Inferior parietal cortex (tissue), 1 donor: ENCODE measurements around the gene CATSPER1.

Source experiments
- DNase-seq: peaks from one replicate; pipeline ENCODE4 v3.0.0-alpha.2; 2016; ENCODE audit errors: extremely low spot score

The CATSPER1 gene

DNA sequence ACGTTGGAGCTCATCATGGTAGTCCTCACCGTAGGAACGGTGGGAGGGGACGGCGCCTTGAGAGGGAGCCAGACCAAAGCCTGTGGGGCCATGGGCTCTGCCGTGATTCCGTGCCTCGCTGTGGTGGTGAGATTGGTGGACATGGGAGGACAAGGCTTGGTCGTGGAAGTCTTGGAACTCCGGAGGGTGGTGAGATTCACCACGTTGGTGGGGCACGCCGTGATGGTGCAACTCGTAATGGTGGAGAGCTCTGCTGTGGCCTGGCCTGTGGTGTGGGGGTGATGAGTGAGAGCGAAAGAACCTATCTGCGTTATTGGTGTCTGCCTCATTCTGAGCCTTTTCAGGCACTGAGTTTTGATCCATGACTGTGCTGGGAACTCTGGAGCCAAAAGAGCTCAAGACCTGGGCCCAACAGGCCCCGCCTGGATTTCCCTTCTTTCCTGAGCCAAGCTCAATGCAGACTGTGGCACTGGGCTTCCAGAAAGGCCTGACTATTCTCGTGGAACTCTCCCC is at the start of gene CATSPER1:
TSS of gene CATSPER1 (minus strand) at position 463 of the 513 bp plus-strand sequence. CDS start at position 363, 100 bp downstream.
- DNase-seq = no peak

DNA sequence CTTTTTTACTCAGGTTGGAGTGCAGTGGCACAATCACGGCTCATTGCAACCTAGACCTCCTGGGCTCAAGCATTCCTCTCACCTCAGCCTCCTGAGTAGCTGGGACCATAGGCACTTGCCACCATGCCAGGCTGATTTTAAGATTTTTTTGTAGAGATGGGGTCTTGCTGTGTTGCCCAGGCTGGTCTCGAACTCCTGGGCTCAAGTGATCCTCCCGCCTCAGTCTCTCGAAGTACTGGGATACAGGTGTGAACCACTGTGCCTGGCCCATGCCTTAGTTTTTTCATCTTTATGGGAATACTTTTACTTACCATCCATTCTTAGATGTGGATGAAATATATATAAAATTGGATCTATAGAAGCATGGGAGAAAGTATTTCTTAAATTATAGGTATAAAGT is 49.0 kb upstream of the CATSPER1 start:
- DNase-seq = no peak

DNA sequence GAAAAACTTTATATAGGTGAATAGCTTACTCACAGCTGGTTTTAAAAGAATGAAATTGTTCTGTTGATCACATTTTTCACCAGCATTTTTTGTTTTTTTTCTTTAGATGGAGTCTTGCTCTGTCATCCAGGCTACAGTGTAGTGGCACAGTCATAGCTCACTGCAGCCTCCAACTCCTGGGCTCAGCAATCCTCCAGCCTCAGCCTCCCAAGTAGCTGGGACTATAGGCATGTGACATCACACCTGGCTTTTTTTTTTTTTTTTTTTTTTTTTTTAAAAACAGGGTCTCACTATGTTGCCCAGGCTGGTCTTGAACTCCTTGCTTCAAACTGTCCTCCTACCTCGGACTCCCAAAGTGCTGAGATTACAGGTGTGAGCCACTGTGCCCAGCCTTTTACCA is 47.4 kb upstream of the CATSPER1 start:
- DNase-seq = no peak

DNA sequence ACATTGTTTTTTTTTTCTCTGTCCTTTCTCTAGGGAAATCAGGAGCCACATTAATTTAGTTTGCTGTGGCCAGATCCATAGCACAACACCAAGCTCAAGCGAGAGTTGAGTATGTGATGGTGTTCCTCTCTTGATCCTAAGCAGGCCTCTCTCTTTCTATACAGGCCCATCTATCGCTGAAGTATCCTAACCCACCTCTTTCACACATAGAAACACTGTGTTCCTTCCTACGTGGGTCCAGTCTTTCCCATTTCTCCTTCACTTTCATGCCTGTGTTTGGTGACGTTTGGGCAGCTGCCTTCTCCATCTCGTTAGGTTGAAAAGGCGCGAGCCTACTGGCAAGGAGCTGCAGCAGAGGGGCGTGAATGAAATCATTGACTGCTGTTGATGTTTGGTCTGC is 46.2 kb upstream of the CATSPER1 start:
- no peak for DNase-seq

DNA sequence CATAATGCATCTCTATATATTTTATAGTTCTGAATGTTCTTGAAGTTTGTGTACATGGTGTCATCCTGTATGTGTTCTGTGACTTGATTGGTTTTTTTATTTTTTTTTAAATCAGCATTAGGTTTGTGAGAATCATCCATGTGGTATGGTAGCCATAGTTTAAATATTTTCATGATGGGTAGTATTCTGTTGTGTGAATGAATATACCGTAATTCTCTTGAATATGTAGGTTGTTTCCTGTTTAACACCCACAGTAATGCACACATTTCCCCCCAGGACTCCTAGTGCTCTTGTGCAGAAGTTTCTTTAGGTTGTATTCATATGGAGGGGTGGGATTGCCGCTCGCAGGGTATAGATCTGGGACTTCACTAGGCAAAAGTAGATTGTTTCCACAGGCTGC is 45.8 kb upstream of the CATSPER1 start:
- no peak for DNase-seq

DNA sequence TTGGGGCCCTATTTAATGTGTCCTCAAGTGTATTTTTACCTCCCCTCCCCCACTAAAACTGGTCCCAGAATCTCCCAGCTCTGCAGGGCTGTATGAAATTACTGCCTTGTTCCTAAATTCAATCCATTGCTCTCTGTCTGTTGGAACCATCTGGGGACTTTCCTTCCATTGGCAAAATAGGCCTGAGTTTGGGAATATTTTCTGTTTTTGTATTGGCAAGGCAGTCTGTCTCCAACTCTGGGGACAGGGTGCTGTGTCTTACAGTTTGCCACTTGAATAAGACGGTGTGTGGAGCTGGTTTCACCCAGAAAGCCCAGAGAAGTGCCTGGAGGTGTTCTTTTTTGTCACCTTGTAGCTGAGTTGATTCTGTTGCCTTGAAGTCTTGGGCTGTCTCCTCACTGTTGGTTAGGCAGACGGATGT is 45.1 kb upstream of the CATSPER1 start:
- DNase-seq = no peak

DNA sequence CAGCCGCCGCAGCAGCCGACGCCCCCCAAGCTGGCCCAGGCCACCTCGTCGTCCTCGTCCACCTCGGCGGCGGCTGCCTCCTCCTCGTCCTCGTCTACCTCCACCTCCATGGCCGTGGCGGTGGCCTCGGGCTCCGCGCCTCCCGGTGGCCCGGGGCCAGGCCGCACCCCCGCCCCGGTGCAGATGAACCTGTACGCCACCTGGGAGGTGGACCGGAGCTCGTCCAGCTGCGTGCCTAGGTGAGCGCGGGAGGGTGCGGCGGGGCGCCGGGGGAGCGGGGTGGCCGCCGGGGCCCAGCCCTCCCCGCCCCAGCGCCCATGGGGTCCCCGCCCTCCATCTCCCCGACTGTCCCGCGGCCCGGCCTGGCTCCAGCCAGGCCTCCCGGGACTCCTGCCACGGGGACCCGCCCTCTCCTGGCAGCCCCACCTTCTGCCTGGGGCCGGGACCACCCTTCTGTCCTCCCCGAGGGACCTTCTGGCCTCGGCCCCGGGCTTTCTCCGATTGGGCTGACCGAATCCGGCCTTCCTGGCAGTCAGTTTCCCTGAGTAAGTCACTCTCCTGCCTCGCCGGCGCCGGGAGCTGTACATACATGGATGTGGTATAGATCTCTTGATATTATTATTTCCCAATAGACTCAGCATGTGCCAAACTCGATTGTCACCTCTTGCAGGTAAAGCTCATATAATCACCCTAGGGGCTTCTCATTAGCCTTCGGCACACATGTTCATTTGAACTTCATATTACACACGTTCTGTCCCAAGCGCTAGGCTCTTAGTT is 44.5 kb upstream of the CATSPER1 start:
- no peak for DNase-seq

DNA sequence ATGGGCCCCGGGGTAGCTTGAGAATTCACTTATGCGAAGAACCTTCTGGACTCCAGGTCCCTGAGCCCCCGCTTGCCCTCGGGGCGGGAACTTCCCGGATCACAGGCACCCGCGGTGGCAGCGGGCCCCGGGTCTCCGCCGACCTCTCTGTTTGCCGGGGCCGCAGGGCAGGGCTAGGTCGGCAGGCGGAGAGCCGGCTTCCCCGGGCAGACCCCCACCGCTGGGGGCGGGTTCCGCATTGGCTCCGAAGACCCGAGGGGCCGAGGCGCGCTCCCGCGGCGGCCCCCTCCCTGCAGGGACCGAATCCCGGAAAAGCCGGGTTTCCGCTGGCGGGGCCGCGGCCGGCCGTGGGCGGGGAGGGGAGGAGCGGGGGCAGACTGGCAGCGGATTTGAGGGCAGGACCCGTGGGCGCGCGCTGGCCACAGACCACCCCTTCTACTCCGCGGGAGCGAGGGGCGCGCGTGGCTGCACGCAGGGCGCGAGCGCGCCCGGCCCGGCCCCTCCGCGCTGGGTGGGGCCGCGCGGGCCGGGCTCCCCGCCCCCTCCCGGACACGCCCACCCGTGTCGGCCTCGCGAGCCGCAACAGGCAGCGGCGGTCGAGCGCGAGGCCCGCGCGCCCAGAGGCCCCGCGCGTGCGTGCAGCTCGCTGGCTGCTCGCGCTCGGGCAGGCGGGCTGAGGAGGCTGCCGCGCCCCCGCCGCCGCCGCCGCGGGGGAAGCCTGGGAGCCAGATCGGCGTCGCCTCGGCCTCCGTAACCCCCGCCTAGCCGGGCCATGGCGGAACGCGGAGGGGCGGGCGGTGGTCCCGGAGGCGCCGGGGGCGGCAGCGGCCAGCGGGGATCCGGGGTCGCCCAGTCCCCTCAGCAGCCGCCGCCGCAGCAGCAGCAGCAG is 43.7 kb upstream of the CATSPER1 start, which contains the start of gene PACS1:
TSS of gene PACS1 (plus strand) at position 558 of the 889 bp plus-strand sequence. CDS start at position 773, 215 bp downstream.
- DNase-seq = peak; percentile 54

DNA sequence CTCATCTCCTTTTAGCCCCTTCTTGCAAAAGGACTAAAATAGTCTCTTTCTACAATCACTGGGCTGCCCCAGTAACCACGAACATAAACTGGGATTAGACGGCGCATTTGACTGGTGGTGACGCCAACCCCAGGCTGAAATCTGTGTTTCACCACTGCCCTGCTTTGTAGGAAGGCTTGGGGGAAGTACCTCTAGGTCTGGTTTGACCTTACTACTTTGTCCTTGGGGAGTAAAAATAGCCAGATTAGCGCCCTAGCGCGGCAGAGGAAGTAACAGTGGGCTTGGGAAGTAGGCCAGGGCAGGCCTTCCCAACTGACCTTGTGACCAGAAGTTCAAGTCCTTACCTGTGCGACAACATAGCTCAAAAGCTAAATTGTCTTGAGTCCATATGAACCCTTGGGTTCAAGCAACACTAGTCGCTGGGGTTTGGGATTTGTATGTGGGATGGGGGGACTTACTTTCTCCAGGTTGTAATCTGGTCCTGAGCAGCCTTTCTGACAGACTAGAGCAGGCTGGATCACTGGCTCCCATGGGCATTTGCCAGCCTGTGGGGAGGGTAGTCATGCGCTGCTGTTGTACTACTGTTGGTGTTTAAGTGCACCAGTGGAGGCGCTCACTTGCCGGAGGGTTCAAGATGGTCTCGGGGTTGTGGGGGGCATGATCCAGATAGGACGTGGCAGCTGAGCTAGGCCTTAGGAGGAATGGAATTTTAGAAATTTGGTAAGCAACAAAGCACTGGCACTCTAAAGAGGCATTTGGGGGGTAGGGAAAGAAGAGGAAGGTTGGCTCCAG is 42.8 kb upstream of the CATSPER1 start:
- no peak for DNase-seq

DNA sequence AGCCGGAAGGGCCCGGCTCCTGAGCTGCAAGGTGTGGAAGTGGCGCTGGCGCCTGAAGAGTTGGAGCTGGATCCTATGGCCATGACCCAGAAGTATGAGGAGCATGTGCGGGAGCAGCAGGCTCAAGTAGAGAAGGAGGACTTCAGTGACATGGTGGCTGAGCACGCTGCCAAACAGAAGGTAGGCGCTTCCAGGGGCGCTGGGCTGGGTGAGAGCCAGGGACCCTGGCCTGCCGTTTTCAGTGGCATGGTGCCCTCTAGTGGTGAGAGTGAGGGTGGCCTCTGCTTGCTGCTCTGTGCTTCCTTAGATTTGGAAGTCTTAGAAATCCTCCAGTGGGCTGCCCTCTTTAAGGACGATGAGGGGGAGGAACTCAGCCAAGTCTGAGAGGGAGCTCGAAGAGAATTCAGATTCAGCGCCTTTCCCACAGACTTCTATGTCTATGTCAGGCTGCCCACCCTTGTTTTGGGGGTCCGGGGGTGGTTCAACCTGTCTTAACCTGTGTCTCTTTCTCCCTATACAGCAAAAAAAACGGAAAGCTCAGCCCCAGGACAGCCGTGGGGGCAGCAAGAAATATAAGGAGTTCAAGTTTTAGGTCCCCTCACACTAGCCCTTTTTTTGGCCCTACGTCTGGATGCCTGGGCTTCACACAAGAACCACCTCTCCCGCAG is 42.0 kb upstream of the CATSPER1 start:
- DNase-seq = peak; percentile 72

DNA sequence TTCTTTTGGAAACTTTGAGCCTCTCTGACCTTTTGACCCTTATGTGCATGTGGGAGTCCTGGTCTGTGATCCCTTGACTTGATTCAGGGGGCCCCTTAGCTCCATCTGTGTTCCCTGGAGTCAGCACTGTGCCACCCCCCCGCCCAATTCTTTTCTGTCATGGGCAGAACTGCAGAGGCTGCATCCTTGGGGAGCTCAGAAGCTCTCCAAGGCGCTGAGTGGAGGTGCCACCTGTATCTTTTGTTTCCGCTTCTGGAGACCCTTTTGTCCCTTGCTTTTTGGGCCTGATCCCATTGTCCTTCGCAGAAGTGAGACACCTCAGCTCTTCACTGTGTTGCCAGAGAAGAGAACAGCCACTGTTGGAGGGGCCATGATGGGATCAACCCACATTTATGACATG is 41.4 kb upstream of the CATSPER1 start:
- DNase-seq = no peak

DNA sequence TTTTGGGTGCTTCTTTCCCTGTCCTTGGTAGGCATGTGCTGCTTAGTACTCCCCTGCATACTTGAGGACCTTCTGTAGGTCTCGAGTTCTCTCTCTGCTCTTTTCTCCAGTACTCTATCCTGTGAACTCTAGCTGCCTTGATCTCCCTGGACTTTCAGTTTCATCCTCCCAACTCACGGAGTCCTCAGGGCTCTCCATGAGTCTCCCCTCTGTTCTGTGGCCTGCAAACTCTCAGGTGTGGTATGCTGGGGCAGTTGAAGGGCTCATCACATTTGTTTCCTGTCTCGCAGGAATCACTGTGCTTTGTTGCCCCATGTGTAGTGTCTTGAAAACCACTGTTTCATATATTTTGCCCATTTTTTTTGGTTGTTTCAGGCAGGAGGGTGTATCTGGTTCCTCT is 40.5 kb upstream of the CATSPER1 start:
- DNase-seq = no peak

DNA sequence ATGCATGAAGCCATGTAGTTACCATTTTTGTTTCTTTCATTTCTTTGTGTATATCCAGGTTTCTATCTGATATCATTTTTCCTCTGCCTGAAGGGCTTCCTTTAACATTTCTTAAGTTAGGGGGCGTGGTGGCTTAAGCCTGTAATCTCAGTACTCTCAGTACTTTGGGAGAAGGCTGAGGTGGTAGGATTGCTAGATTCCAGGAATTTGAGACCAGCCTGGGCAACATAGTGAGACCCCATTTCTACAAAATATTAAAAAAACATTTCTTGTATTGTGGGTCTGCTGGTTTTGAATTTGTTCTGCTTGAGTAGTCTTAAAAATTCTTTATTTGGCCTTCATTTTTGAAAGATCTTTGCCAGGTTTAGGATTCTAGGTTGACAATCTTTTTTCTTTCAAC is 38.3 kb upstream of the CATSPER1 start:
- DNase-seq = no peak

DNA sequence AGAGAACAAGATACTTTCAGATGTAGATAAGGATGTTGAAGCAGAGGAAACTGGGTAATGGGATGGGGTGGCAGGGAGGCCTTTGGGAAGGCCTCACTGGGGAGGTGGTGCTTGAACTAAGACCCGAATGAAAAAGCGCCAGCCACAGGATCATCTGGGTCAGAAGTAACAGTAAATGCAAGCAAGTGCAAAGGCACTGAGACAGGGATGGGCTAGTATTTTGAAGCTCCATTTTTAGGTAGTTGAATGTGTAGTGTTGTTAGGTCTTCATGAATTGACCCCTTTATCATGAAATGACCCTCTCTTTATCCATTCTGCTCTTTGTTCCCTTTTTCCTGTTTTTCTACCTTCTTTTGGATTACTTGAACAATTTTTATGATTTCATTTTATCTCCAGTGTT is 37.6 kb upstream of the CATSPER1 start:
- no peak for DNase-seq

DNA sequence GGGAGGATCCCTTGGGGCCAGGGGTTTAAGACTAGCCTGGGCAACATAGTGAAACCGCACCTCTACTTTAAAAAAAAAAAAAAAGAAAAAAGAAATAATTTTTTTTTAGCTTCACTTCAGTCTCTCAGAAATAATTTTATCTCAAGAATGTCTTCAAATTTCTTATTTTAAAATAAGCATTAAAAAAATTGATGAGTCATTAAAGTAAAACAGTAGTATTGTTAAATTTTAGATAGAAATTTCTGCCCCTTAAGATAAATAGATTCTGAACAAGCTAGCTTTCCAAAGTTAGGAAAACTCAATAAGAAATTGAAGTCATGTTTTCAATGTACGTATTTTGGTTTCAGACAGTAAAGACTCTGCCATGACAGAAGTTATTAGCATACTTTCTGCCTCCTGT is 36.1 kb upstream of the CATSPER1 start:
- DNase-seq = no peak

DNA sequence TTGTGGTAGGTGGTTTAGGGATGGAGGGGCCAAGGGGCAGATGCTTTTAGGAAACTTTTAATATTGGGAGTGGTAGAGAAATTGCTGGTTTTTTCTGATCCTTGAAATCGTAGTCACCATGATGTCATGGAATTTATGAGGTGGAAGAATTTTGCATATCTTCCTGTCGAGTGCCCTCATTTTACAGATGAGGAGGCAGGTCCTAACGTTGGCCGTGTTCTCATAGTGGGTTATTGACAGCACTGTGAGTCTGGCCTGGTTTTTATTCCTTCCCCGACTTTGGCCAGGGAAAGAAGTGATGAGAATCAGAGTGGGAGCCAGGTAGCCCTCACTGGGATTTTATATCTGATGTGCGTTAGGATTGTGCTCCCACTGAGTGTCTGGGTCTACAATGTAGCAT is 35.0 kb upstream of the CATSPER1 start:
- no peak for DNase-seq

DNA sequence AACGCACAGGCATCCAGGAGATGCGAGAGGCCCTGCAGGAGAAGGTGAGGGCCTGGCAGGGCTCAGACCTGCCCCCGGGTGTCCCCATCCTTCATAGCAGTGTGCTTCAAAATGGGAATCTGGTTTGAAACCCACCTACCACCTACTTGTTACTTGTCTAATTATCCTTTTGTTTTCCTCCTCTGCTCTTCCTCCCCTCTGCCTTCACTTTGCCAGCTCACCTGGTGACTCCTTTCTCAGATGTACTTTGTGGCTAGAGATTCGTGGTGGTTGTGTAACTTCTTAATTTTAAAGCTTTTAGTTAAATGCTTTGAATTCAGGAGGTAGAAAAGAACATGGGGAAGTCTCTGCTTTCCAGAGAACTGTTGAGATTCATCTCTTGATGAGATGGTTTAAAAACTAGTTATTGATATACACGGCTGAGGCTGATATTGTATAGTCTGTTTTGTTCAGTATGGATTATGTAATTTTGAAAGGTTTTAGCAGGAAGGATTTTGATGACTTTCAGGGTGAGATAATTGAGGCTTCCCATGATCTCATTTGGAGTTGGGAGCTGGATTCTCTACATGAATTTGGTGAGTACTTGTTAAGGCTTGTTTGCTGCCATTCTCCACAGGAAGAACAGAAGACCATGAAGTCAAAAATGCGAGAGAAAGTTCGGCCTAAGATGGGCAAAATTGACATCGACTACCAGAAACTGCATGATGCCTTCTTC is 33.8 kb upstream of the CATSPER1 start:
- no peak for DNase-seq

DNA sequence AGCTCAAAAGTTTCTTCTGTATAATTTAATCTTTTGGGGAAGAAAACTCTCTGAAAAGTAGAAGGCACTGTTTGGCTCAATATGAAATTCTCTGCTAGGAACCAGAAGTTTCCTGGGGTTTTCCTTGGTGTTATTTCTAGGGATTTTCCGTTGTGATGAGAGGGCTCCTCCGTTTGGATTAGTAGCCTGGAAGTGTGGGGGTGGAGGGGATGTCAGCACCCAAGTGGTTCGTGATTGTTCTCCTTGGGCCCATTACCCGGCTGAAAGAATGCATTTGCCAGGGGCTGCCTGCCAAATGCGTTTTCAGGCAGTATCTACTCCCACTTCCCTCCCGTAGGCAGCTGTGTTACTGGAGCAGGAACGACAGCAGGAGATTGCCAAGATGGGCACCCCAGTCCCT is 30.2 kb upstream of the CATSPER1 start:
- no peak for DNase-seq

DNA sequence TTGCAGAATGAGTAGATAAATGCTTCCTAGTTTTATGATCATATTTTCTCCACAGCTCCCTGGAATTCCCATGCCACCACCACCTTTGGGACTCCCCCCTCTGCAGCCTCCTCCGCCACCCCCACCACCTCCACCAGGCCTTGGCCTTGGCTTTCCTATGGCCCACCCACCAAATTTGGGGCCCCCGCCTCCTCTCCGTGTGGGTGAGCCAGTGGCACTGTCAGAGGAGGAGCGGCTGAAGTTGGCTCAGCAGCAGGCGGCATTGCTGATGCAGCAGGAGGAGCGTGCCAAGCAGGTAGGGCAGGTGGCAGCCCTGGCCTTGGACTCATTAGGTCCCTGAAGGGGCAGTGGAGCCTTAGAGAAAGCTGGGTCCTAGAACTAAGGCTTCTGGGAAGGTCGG is 28.7 kb upstream of the CATSPER1 start:
- DNase-seq = no peak

DNA sequence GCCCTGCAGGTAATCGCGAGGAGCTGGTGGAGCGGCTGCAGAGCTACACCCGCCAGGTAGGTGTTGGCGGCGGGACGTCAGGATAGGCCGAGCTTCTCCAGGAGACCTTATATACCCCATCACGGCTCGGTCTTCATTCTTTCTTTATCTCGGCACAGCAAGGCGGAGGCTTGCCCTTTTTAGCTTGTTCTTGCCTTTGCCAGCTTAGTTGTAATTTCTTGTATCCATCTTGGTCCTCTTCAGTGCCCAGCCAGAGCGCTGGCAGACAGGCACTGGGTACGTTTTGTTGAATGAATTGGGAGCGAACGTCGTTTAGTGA is 26.3 kb upstream of the CATSPER1 start:
- no peak for DNase-seq
